IMR-90 (cell line): Measurements from ENCODE around the gene AKAP6. TPM values are rescaled to one million over a fixed set of nuclear protein-coding genes. Genes with fewer than 3 reads are reported as not detected.

Source experiments
- ATAC-seq: fragments of 200-7000 bp; cut with Tn5 transposase; 2 replicates; pipeline ENCODE4 v1.9.1; 2020; ENCODE audit warnings: low read depth, mild to moderate bottlenecking, moderate library complexity
- BruUV-seq: library from RNA; stranded (reverse); fragments of 400-500 nt; replicated peaks from 2 replicates; lab custom pipeline; 2021; lab: Mats Ljungman, UMichigan
- CTCF ChIA-PET: fragments of 300-600 bp; formaldehyde crosslinking; extraction: SDS; loops from one replicate; lab custom pipeline; 2021; ENCODE audit warnings: antibody characterized with exemption; lab: Yijun Ruan, JAX
- POLR2A ChIA-PET: fragments of 300-600 bp; sonication (Branson Sonifier 250); formaldehyde crosslinking; loops from one replicate; lab custom pipeline; 2022; ENCODE audit warnings: antibody characterized with exemption; ENCODE audit not compliant: unreplicated experiment; lab: Charles Lee
- DNase-seq: peaks from one replicate; pipeline ENCODE4 v3.0.0; 2013
- H2AFZ ChIP-seq: replicated peaks from 2 replicates; pipeline ENCODE3; 2013; ENCODE audit warnings: low read length, mild to moderate bottlenecking; ENCODE audit not compliant: poor library complexity
- H2AK5ac ChIP-seq: 2 replicates; pipeline ENCODE4 v1.6.1; 2013; ENCODE audit warnings: low read depth, low read length, inconsistent platforms
- H2AK9ac ChIP-seq: replicated peaks from 2 replicates; pipeline ENCODE3; 2013; ENCODE audit warnings: mild to moderate bottlenecking, low read depth, low read length, moderate library complexity; ENCODE audit not compliant: poor library complexity
- H2BK120ac ChIP-seq: 2 replicates; pipeline ENCODE4 v1.6.1; 2013; ENCODE audit warnings: low read depth, low read length, inconsistent platforms
- H2BK15ac ChIP-seq: 3 replicates; pipeline ENCODE4 v1.6.1; 2013; ENCODE audit warnings: low read depth, low read length, inconsistent platforms
- H2BK20ac ChIP-seq: 2 replicates; pipeline ENCODE4 v1.6.1; 2013; ENCODE audit warnings: low read depth, mild to moderate bottlenecking, inconsistent platforms, low read length, moderate library complexity
- H2BK5ac ChIP-seq: 2 replicates; pipeline ENCODE4 v1.6.1; 2013; ENCODE audit warnings: mild to moderate bottlenecking, low read depth, low read length, inconsistent platforms; ENCODE audit not compliant: poor library complexity, severe bottlenecking
- H3K14ac ChIP-seq: replicated peaks from 2 replicates; pipeline ENCODE4 v1.6.1; 2013; ENCODE audit warnings: low read depth, low read length, inconsistent platforms
- H3K18ac ChIP-seq: 2 replicates; pipeline ENCODE4 v1.6.1; 2013; ENCODE audit warnings: low read depth, low read length, control low read depth
- H3K23ac ChIP-seq: 2 replicates; pipeline ENCODE4 v1.6.1; 2013; ENCODE audit warnings: low read depth, low read length, inconsistent platforms
- H3K27ac ChIP-seq: 2 replicates; pipeline ENCODE4 v1.5.1; 2013; ENCODE audit warnings: mild to moderate bottlenecking, control low read depth, low read length; ENCODE audit not compliant: insufficient read depth
- H3K27me3 ChIP-seq: 2 replicates; pipeline ENCODE4 v1.6.1; 2013; ENCODE audit warnings: low read length; ENCODE audit not compliant: control insufficient read depth, insufficient read depth
- H3K36me3 ChIP-seq: 2 replicates; pipeline ENCODE4 v1.6.1; 2013; ENCODE audit warnings: low read length, mixed read lengths; ENCODE audit not compliant: control insufficient read depth, insufficient read depth
- H3K4ac ChIP-seq: 2 replicates; pipeline ENCODE4 v1.6.1; 2013; ENCODE audit warnings: low read depth, low read length, inconsistent platforms
- H3K4me1 ChIP-seq: 2 replicates; pipeline ENCODE4 v1.6.1; 2013; ENCODE audit warnings: low read length, mixed read lengths; ENCODE audit not compliant: control insufficient read depth, insufficient read depth
- H3K4me2 ChIP-seq: 2 replicates; pipeline ENCODE4 v1.6.1; 2013; ENCODE audit warnings: low read depth, mild to moderate bottlenecking, control low read depth, low read length, moderate library complexity
- H3K4me3 ChIP-seq: 2 replicates; pipeline ENCODE4 v1.5.1; 2013; ENCODE audit warnings: low read depth, mild to moderate bottlenecking, control low read depth, low read length, moderate library complexity; ENCODE audit not compliant: insufficient read depth
- H3K56ac ChIP-seq: 2 replicates; pipeline ENCODE4 v1.6.1; 2013; ENCODE audit warnings: low read length, inconsistent platforms; ENCODE audit not compliant: insufficient read depth; ENCODE audit errors: extremely low read depth
- H3K79me1 ChIP-seq, 2 experiments: 2 replicates each; pipeline ENCODE4 v1.6.1; 2013; ENCODE audit warnings: low read length in 2 of 2, inconsistent platforms in 1 of 2, low read depth in 1 of 2
- H3K9ac ChIP-seq: 2 replicates; pipeline ENCODE4 v1.6.1; 2013; ENCODE audit warnings: low read depth, low read length, control low read depth
- H3K9me1 ChIP-seq: 2 replicates; pipeline ENCODE4 v1.6.1; 2013; ENCODE audit warnings: low read length, inconsistent platforms; ENCODE audit not compliant: insufficient read depth
- H3K9me3 ChIP-seq: 2 replicates; pipeline ENCODE4 v1.6.1; 2013; ENCODE audit warnings: low read length; ENCODE audit not compliant: control insufficient read depth, insufficient read depth
- H4K20me1 ChIP-seq: 2 replicates; pipeline ENCODE4 v1.6.1; 2013; ENCODE audit warnings: low read length, inconsistent platforms; ENCODE audit not compliant: insufficient read depth
- H4K5ac ChIP-seq: 2 replicates; pipeline ENCODE4 v1.6.1; 2013; ENCODE audit warnings: mild to moderate bottlenecking, low read depth, low read length, control low read depth
- H4K8ac ChIP-seq, 2 experiments: 2 replicates each; pipeline ENCODE4 v1.6.1; 2013; ENCODE audit warnings: low read depth in 2 of 2, low read length in 2 of 2, control low read depth in 1 of 2, inconsistent platforms in 1 of 2
- H4K91ac ChIP-seq: 2 replicates; pipeline ENCODE4 v1.6.1; 2013; ENCODE audit warnings: low read depth, low read length, inconsistent platforms; ENCODE audit not compliant: insufficient read depth
- MAFK ChIP-seq: IDR thresholded peaks from 2 replicates; pipeline ENCODE4 v1.6.1; 2012; ENCODE audit warnings: low read depth, low read length, improper control_type of control experiment
- WGBS, 2 experiments: methylation state at CpG; one replicate each; pipeline versions ENCODE4 v1.1.5 to v1.1.7; 2013; ENCODE audit warnings: missing lambda C conversion rate in 2 of 2; ENCODE audit not compliant: insufficient read length in 1 of 2; ENCODE audit errors: extremely low coverage in 2 of 2; 5-methylcytosine and 5-hydroxymethylcytosine counted together
- dilution Hi-C: fragments of 300-500 bp; cut with HindIII; formaldehyde crosslinking; loops from one replicate; pipeline ENCODE4 v1.14.3; 2018; ENCODE audit warnings: low sequenced_read_pairs; ENCODE audit not compliant: unreplicated experiment
- in situ Hi-C: fragments of 300-500 bp; cut with MboI; formaldehyde crosslinking; loops from 3 replicates; pipeline ENCODE4 v1.14.3; 2019; ENCODE audit warnings: low sequenced_read_pairs, inconsistent platforms, mixed read lengths
- intact Hi-C: fragments of 100-400 bp; cut with micrococcal nuclease; formaldehyde crosslinking; loops from 2 replicates; pipeline ENCODE4 v1.10.0; 2022
- polyA plus RNA-seq, 3 experiments: library from polyadenylated mRNA; depleted of rRNA; stranded (reverse); fragments of >200 nt; gene quantifications; 2 replicates each; pipeline ENCODE4 v1.2.3, GENCODE V29; 2012; ENCODE audit warnings: low replicate concordance in 1 of 3
- total RNA-seq: library from RNA; depleted of rRNA; stranded (reverse); fragments of >200 nt; gene quantifications from 2 replicates; pipeline ENCODE4 v1.2.3, GENCODE V29; 2012
- TF ChIP-seq, protein P1 (sequence below): conservative IDR thresholded peaks from 2 replicates; pipeline ENCODE4 v1.5.1; 2012; ENCODE audit warnings: mild to moderate bottlenecking, low read depth, low read length, improper control_type of control experiment
- TF ChIP-seq, protein P2 (sequence below): fragments of 150-350 bp; IDR thresholded peaks from 2 replicates; pipeline ENCODE4 v1.6.1; 2016; ENCODE audit warnings: low read depth, mild to moderate bottlenecking, low read length, moderate library complexity, borderline replicate concordance

Gene AKAP6
- total and polyA plus RNA-seq, 2 of the 4 experiments (the other 2 are of a cell fraction) = 0.22 to 1.6 TPM

DNA sequence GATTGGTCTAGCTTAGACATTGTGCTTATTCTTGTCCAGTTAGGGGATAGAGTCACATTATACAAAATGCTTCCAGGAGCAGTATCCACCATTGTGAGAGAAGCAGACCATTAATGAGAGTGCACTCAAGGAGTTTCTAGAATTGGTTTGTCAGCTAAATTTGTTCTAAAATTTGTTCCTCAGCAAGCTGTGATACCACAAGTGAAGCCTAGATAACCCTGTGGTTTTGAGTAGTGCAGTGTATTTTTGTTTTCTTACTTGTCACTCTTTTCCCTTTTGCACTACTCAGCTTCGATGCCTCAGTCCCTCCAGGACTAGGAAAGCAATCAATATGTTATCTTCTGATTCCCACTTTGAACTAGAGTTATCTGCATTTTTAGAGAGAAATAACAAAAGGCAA is 42.5 kb upstream of the AKAP6 start:
- H3K27ac ChIP-seq = no peak overlapping the region
- DNase-seq = no peak
- H2AK9ac ChIP-seq = no peak overlapping the region
- H3K4ac ChIP-seq = no peak overlapping the region
- H2BK120ac ChIP-seq = no peak overlapping the region
- ATAC-seq = no peak
- no peak overlapping the region for H3K23ac ChIP-seq
- H3K14ac ChIP-seq = no peak overlapping the region
- no peak overlapping the region for H2BK5ac ChIP-seq
- no peak overlapping the region for H4K5ac ChIP-seq
- BruUV-seq = no TSS peak
- WGBS, 2 experiments = no CpG with 5 or more reads among the region's 1 CpG
- H2AK5ac ChIP-seq = no peak overlapping the region
- no peaks in the 10 kb centered on the region for H3K36me3 ChIP-seq
- no peak overlapping the region for H2BK15ac ChIP-seq
- dilution Hi-C loops (no loop called here), intact Hi-C loops (no loop called here), in situ Hi-C loops (no loop called here)
- no peaks in the 10 kb centered on the region for H3K79me1 ChIP-seq
- TF ChIP-seq, protein P1, sequence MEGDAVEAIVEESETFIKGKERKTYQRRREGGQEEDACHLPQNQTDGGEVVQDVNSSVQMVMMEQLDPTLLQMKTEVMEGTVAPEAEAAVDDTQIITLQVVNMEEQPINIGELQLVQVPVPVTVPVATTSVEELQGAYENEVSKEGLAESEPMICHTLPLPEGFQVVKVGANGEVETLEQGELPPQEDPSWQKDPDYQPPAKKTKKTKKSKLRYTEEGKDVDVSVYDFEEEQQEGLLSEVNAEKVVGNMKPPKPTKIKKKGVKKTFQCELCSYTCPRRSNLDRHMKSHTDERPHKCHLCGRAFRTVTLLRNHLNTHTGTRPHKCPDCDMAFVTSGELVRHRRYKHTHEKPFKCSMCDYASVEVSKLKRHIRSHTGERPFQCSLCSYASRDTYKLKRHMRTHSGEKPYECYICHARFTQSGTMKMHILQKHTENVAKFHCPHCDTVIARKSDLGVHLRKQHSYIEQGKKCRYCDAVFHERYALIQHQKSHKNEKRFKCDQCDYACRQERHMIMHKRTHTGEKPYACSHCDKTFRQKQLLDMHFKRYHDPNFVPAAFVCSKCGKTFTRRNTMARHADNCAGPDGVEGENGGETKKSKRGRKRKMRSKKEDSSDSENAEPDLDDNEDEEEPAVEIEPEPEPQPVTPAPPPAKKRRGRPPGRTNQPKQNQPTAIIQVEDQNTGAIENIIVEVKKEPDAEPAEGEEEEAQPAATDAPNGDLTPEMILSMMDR = no peak
- TF ChIP-seq MAFK = no peak
- TF ChIP-seq, protein P2, sequence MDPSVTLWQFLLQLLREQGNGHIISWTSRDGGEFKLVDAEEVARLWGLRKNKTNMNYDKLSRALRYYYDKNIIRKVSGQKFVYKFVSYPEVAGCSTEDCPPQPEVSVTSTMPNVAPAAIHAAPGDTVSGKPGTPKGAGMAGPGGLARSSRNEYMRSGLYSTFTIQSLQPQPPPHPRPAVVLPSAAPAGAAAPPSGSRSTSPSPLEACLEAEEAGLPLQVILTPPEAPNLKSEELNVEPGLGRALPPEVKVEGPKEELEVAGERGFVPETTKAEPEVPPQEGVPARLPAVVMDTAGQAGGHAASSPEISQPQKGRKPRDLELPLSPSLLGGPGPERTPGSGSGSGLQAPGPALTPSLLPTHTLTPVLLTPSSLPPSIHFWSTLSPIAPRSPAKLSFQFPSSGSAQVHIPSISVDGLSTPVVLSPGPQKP = no peak
- ChIA-PET POLR2A (no interaction called here), CTCF (no interaction called here)
- H3K9ac ChIP-seq = no peak overlapping the region
- H3K27me3 ChIP-seq = peaks cover 2% of the 10 kb centered on the region; the same call in 1 of the 2 replicates
- no peaks in the 10 kb centered on the region for H4K20me1 ChIP-seq
- H3K9me1 ChIP-seq = no peaks in the 10 kb centered on the region
- H3K18ac ChIP-seq = no peak overlapping the region
- no peak overlapping the region for H3K56ac ChIP-seq
- no peak overlapping the region for H2BK20ac ChIP-seq
- no peak overlapping the region for H4K8ac ChIP-seq
- no peak overlapping the region for H2AFZ ChIP-seq
- H3K4me3 ChIP-seq = no peak overlapping the region
- no peak overlapping the region for H3K4me2 ChIP-seq
- H3K9me3 ChIP-seq = no peaks in the 10 kb centered on the region
- H4K91ac ChIP-seq = no peak overlapping the region
- H3K4me1 ChIP-seq = no peaks in the 10 kb centered on the region
